WERI-Rb-1 (cell line): ENCODE results near the gene EPOP.

Source experiments
- DNase-seq: peaks from one replicate; pipeline ENCODE4 v3.0.0-alpha.2; 2020
- H3K27ac ChIP-seq: fragments of 250-450 bp; sonication (Bioruptor Pico); 2 replicates; pipeline ENCODE4 v1.5.1; 2020; ENCODE audit warnings: mild to moderate bottlenecking, moderate library complexity
- H3K27me3 ChIP-seq: fragments of 250-450 bp; sonication (Bioruptor Pico); 2 replicates; pipeline ENCODE4 v1.5.1; 2021; ENCODE audit warnings: mild to moderate bottlenecking, low read depth, moderate library complexity; ENCODE audit not compliant: insufficient read depth, severe bottlenecking
- H3K36me3 ChIP-seq: fragments of 250-450 bp; sonication (Bioruptor Pico); 2 replicates; pipeline ENCODE4 v1.5.1; 2020; ENCODE audit warnings: mild to moderate bottlenecking, moderate library complexity
- H3K4me3 ChIP-seq: 2 replicates; pipeline ENCODE4 v1.5.1; 2011; ENCODE audit warnings: low read depth, mild to moderate bottlenecking, control low read depth, low read length
- H3K9me3 ChIP-seq: fragments of 250-450 bp; sonication (Bioruptor Pico); 2 replicates; pipeline ENCODE4 v1.5.1; 2021; ENCODE audit warnings: mild to moderate bottlenecking, moderate library complexity; ENCODE audit not compliant: severe bottlenecking
- CTCF ChIP-seq: IDR thresholded peaks from 2 replicates; pipeline ENCODE4 v1.5.1; 2011; ENCODE audit warnings: low read depth, mild to moderate bottlenecking, control low read depth, inconsistent platforms, low read length

The EPOP gene

GRCh38 chr17:38703742-38704605 is 29.2 kb upstream of the EPOP start:
- Histone ChIP-seq H3K36me3 (peaks cover 28% of the 10 kb centered on the region), H3K4me3 (peak overlapping the region; percentile 89), H3K27ac (peak overlapping the region; percentile 99), H3K9me3 (no peaks in the 10 kb centered on the region), H3K27me3 (no peaks in the 10 kb centered on the region)
- peak; percentile 99 for DNase-seq
- no peak for TF ChIP-seq CTCF

GRCh38 chr17:38702916-38703741 is 28.4 kb upstream of the EPOP start:
- TF ChIP-seq CTCF: no peak
- no peak for DNase-seq
- Histone ChIP-seq H3K27ac (peak overlapping the region; percentile 99), H3K27me3 (no peaks in the 10 kb centered on the region), H3K9me3 (no peaks in the 10 kb centered on the region), H3K36me3 (peaks cover 20% of the 10 kb centered on the region), H3K4me3 (peak overlapping the region; percentile 89; the same call in 1 of the 2 replicates)

- no peaks in the 10 kb centered on the region for H3K27me3 ChIP-seq
These were observed 27.6 kb upstream of the EPOP start for GRCh38 chr17:38702166-38702915.

GRCh38 chr17:38701504-38702165 is 26.9 kb upstream of the EPOP start:
- peak; percentile 49 for DNase-seq
- Histone ChIP-seq H3K27ac (peak overlapping the region; percentile 99), H3K4me3 (peak overlapping the region; percentile 69), H3K27me3 (no peaks in the 10 kb centered on the region), H3K9me3 (no peaks in the 10 kb centered on the region), H3K36me3 (peaks cover 5% of the 10 kb centered on the region)
- no peak for TF ChIP-seq CTCF

More at GRCh38 chr17:38702166-38702915, 27.6 kb upstream of the EPOP start:
- H3K36me3 ChIP-seq: peaks cover 12% of the 10 kb centered on the region
- TF ChIP-seq CTCF: no peak
- DNase-seq: peak; percentile 87
- H3K9me3 ChIP-seq: no peaks in the 10 kb centered on the region
- H3K27ac ChIP-seq: peak overlapping the region; percentile 99
- H3K4me3 ChIP-seq: peak overlapping the region; percentile 69

- Histone ChIP-seq H3K4me3 (no peak overlapping the region), H3K9me3 (no peaks in the 10 kb centered on the region), H3K27me3 (no peaks in the 10 kb centered on the region), H3K27ac (no peak overlapping the region), H3K36me3 (no peaks in the 10 kb centered on the region)
- TF ChIP-seq CTCF: no peak
- DNase-seq: no peak
These were observed 24.0 kb upstream of the EPOP start for GRCh38 chr17:38698760-38699159.
